ENCODE data around the gene NIPA2. TPM values are rescaled to one million over a fixed set of nuclear protein-coding genes. Genes with fewer than 3 reads are reported as not detected.

The NIPA2 gene
- total and polyA plus RNA-seq, 4 donors = 11.7 to 31.6 (median 20.9) TPM

DNA sequence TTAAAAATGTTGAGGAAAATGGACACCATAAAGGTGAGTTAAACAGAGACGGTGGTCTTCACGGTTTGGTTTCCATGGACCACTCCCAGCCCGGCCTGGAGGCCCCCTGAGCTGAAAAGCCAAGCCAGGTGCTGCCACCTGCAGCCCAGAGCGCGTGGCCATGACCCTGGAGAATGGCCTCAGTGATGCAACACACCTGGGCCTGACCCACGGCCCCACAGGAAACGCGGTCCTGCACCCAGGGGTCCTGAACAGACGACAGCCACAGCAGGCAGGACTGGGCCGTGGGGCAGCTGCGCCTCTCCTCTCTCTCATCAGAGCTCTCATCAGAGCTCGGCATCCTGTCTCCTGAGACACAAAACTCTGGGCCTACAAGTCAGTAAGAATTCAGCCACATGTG is 64.1 kb downstream of the NIPA2 start:
- Histone ChIP-seq H3K9ac (ENCODE audit: low read depth in 1 of 2, low read length in 2 of 2) (no peak overlapping the region), H3K4me1 (ENCODE audit: control insufficient read depth in 4 of 4, insufficient read depth in 4 of 4, low read length in 3 of 4) (no peaks in the 10 kb centered on the region), H3K27me3 (ENCODE audit: control insufficient read depth in 4 of 4, insufficient read depth in 4 of 4, low read length in 3 of 4) (no peaks in the 10 kb centered on the region), H3K9me3 (ENCODE audit: control insufficient read depth in 4 of 4, low read length in 3 of 4) (no peaks in the 10 kb centered on the region), H3K27ac (ENCODE audit: low read depth in 1 of 2, low read length in 2 of 2) (no peak overlapping the region), H3K36me3 (ENCODE audit: control insufficient read depth in 4 of 4, insufficient read depth in 3 of 4, low read depth in 1 of 4, low read length in 3 of 4) (peaks cover 22 to 56% (median 30%) of the 10 kb centered on the region in 4 donors), H3K4me3 (ENCODE audit: low read depth in 1 of 3, low read length in 3 of 3) (no peak overlapping the region)
- no peak for TF ChIP-seq TAF1 (conservative IDR thresholded peaks at IDR 0.05)
- TF ChIP-seq HNF4A (conservative IDR thresholded peaks at IDR 0.05) = no peak
- TF ChIP-seq RXRA (IDR thresholded peaks at IDR 0.05) = no peak
- TF ChIP-seq NR2F2 (IDR thresholded peaks at IDR 0.05) = no peak
- no peak for TF ChIP-seq SP1 (IDR thresholded peaks at IDR 0.05)
- no peak for TF ChIP-seq FOXA2 (IDR thresholded peaks at IDR 0.05)
- TF ChIP-seq, protein P1, sequence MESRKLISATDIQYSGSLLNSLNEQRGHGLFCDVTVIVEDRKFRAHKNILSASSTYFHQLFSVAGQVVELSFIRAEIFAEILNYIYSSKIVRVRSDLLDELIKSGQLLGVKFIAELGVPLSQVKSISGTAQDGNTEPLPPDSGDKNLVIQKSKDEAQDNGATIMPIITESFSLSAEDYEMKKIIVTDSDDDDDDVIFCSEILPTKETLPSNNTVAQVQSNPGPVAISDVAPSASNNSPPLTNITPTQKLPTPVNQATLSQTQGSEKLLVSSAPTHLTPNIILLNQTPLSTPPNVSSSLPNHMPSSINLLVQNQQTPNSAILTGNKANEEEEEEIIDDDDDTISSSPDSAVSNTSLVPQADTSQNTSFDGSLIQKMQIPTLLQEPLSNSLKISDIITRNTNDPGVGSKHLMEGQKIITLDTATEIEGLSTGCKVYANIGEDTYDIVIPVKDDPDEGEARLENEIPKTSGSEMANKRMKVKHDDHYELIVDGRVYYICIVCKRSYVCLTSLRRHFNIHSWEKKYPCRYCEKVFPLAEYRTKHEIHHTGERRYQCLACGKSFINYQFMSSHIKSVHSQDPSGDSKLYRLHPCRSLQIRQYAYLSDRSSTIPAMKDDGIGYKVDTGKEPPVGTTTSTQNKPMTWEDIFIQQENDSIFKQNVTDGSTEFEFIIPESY (IDR thresholded peaks at IDR 0.05) = no peak
- TF ChIP-seq MAX (IDR thresholded peaks at IDR 0.05) = no peak
- TF ChIP-seq EGR1 (IDR thresholded peaks at IDR 0.05; ENCODE audit: low read depth in 2 of 2) = no peak
- TF ChIP-seq JUND (IDR thresholded peaks at IDR 0.05) = no peak
- TF ChIP-seq, protein P2, sequence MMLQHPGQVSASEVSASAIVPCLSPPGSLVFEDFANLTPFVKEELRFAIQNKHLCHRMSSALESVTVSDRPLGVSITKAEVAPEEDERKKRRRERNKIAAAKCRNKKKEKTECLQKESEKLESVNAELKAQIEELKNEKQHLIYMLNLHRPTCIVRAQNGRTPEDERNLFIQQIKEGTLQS (IDR thresholded peaks at IDR 0.05) = no peak
- TF ChIP-seq HNF4G (IDR thresholded peaks at IDR 0.05) = no peak
- no peak for TF ChIP-seq GABPA (IDR thresholded peaks at IDR 0.05 in 1 of 2, conservative IDR thresholded peaks at IDR 0.05 in 1 of 2)
- TF ChIP-seq RAD21 (IDR thresholded peaks at IDR 0.05) = no peak
- TF ChIP-seq, protein P3, sequence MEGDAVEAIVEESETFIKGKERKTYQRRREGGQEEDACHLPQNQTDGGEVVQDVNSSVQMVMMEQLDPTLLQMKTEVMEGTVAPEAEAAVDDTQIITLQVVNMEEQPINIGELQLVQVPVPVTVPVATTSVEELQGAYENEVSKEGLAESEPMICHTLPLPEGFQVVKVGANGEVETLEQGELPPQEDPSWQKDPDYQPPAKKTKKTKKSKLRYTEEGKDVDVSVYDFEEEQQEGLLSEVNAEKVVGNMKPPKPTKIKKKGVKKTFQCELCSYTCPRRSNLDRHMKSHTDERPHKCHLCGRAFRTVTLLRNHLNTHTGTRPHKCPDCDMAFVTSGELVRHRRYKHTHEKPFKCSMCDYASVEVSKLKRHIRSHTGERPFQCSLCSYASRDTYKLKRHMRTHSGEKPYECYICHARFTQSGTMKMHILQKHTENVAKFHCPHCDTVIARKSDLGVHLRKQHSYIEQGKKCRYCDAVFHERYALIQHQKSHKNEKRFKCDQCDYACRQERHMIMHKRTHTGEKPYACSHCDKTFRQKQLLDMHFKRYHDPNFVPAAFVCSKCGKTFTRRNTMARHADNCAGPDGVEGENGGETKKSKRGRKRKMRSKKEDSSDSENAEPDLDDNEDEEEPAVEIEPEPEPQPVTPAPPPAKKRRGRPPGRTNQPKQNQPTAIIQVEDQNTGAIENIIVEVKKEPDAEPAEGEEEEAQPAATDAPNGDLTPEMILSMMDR (IDR thresholded peaks at IDR 0.05; ENCODE audit: low read depth, low read length, missing input control) = no peak
- no peak for TF ChIP-seq REST (IDR thresholded peaks at IDR 0.05)
- 83% methylated on average over 12 of the region's 12 CpGs for WGBS
- DNase-seq (ENCODE audit: low spot score) = no peak

- Histone ChIP-seq H3K9me3 (ENCODE audit: control insufficient read depth in 4 of 4, low read length in 3 of 4) (no peaks in the 10 kb centered on the region), H3K27ac (ENCODE audit: low read depth in 1 of 2, low read length in 2 of 2) (no peak overlapping the region), H3K27me3 (ENCODE audit: control insufficient read depth in 4 of 4, insufficient read depth in 4 of 4, low read length in 3 of 4) (no peaks in the 10 kb centered on the region), H3K4me3 (ENCODE audit: low read depth in 1 of 3, low read length in 3 of 3) (no peak overlapping the region), H3K36me3 (ENCODE audit: control insufficient read depth in 4 of 4, insufficient read depth in 3 of 4, low read depth in 1 of 4, low read length in 3 of 4) (peaks cover 22 to 54% (median 33%) of the 10 kb centered on the region in 4 donors), H3K9ac (ENCODE audit: low read depth in 1 of 2, low read length in 2 of 2) (no peak overlapping the region), H3K4me1 (ENCODE audit: control insufficient read depth in 4 of 4, insufficient read depth in 4 of 4, low read length in 3 of 4) (no peaks in the 10 kb centered on the region)
- TF ChIP-seq HNF4A (conservative IDR thresholded peaks at IDR 0.05) (no peak), YY1 (IDR thresholded peaks at IDR 0.05) (no peak), JUND (IDR thresholded peaks at IDR 0.05) (no peak)
- 95% methylated on average over 11 of the region's 11 CpGs for WGBS
- no peak for DNase-seq (ENCODE audit: low spot score)
These were observed 64.5 kb downstream of the NIPA2 start for GRCh38 chr15:22902981-22903380.
